Endodermal cell (in vitro differentiated cells): Measurements from ENCODE around the gene SLC36A2. TPM values are rescaled to one million over a fixed set of nuclear protein-coding genes. Genes with fewer than 3 reads are reported as not detected.

Experiments used
- DNase-seq: peaks from one replicate; pipeline ENCODE4 v3.0.0-alpha.2; 2017
- H3K27ac ChIP-seq: 2 replicates; pipeline ENCODE4 v1.5.1; 2013; ENCODE audit warnings: mild to moderate bottlenecking, low read depth, low read length, moderate library complexity
- H3K27me3 ChIP-seq: 2 replicates; pipeline ENCODE4 v1.6.1; 2013; ENCODE audit warnings: mild to moderate bottlenecking, low read length, moderate library complexity; ENCODE audit not compliant: insufficient read depth, control insufficient read depth, poor library complexity, severe bottlenecking
- H3K36me3 ChIP-seq: 2 replicates; pipeline ENCODE4 v1.7.0; 2013; ENCODE audit warnings: mild to moderate bottlenecking, low read length, moderate library complexity; ENCODE audit not compliant: control insufficient read depth, insufficient read depth
- H3K4me1 ChIP-seq: one replicate; pipeline ENCODE4 v1.7.0; 2013; ENCODE audit warnings: low read length; ENCODE audit not compliant: control insufficient read depth, insufficient read depth
- H3K4me3 ChIP-seq: 2 replicates; pipeline ENCODE4 v1.5.1; 2013; ENCODE audit warnings: mild to moderate bottlenecking, low read length, moderate library complexity
- H3K9ac ChIP-seq: 2 replicates; pipeline ENCODE4 v1.6.1; 2013; ENCODE audit warnings: mild to moderate bottlenecking, low read length, moderate library complexity; ENCODE audit not compliant: poor library complexity, severe bottlenecking; ENCODE audit errors: extremely low read depth
- H3K9me3 ChIP-seq: 2 replicates; pipeline ENCODE4 v1.6.1; 2013; ENCODE audit warnings: mild to moderate bottlenecking, low read length, moderate library complexity; ENCODE audit not compliant: control insufficient read depth
- H3K27ac Mint-ChIP-seq: 2 replicates; pipeline ENCODE4 v1.8.0; 2020; ENCODE audit warnings: mixed read lengths
- H3K27me3 Mint-ChIP-seq: 2 replicates; pipeline ENCODE4 v1.8.0; 2021; ENCODE audit warnings: mild to moderate bottlenecking, mixed read lengths; ENCODE audit not compliant: insufficient read depth
- H3K36me3 Mint-ChIP-seq: 2 replicates; pipeline ENCODE4 v1.8.0; 2020; ENCODE audit warnings: low read depth, mixed read lengths
- H3K4me1 Mint-ChIP-seq: 2 replicates; pipeline ENCODE4 v1.8.0; 2020; ENCODE audit warnings: mixed read lengths
- H3K4me3 Mint-ChIP-seq: 2 replicates; pipeline ENCODE4 v1.8.0; 2020; ENCODE audit warnings: mild to moderate bottlenecking, moderate library complexity, mixed read lengths
- H3K9me3 Mint-ChIP-seq: 2 replicates; pipeline ENCODE4 v1.8.0; 2020; ENCODE audit warnings: mild to moderate bottlenecking, mixed read lengths
- CTCF ChIP-seq: fragments of 200-600 bp; sonication (generic); conservative IDR thresholded peaks from 2 replicates; pipeline ENCODE4 v1.5.0; 2021; ENCODE audit warnings: antibody characterized with exemption, mild to moderate bottlenecking
- WGBS, 2 experiments: methylation state at CpG; one replicate each; pipeline versions ENCODE4 v1.1.5 to v1.1.7; 2013; ENCODE audit warnings: missing lambda C conversion rate in 2 of 2, mixed read lengths in 1 of 2; ENCODE audit not compliant: insufficient coverage in 1 of 2, insufficient read length in 1 of 2; 5-methylcytosine and 5-hydroxymethylcytosine counted together
- total RNA-seq, 2 donors: library from RNA; stranded (reverse); fragmentation: NEBNext Ultra II Directional in 1 of 2; extraction: Animal tissue kit (Norgen Biotek cat#: 25700) in 1 of 2; gene quantifications; 2 replicates in 1 of 2; 3 replicates in 1 of 2; pipeline ENCODE4 v1.2.1, GENCODE V29; 2021

Gene SLC36A2
- total RNA-seq, 2 donors from 2014 or later: 1.4 TPM; not detected in 1

GRCh38 chr5:151298063-151298855 is 49.1 kb downstream of the SLC36A2 start:
- Mint-ChIP-seq H3K9me3 (no peaks in the 10 kb centered on the region), H3K27me3 (peaks cover 2% of the 10 kb centered on the region), H3K27ac (no peak overlapping the region), H3K36me3 (no peaks in the 10 kb centered on the region), H3K4me1 (peaks cover 33% of the 10 kb centered on the region), H3K4me3 (no peak overlapping the region)
- Histone ChIP-seq H3K9ac (no peak overlapping the region), H3K27me3 (no peaks in the 10 kb centered on the region), H3K27ac (no peak overlapping the region), H3K4me1 (peaks cover 6% of the 10 kb centered on the region), H3K4me3 (no peak overlapping the region), H3K9me3 (no peaks in the 10 kb centered on the region), H3K36me3 (no peaks in the 10 kb centered on the region)
- DNase-seq: peak; percentile 64
- peak; percentile 66 for TF ChIP-seq CTCF
- 67 to 93% methylated on average over 1 to 6 of the region's 6 CpGs for WGBS, 2 experiments

- Mint-ChIP-seq H3K36me3 (no peaks in the 10 kb centered on the region), H3K27me3 (peaks cover 2% of the 10 kb centered on the region), H3K4me3 (no peak overlapping the region), H3K27ac (no peak overlapping the region), H3K4me1 (peaks cover 23% of the 10 kb centered on the region), H3K9me3 (no peaks in the 10 kb centered on the region)
- H3K4me1 ChIP-seq: no peaks in the 10 kb centered on the region
- no peak overlapping the region for H3K9ac ChIP-seq
- no peaks in the 10 kb centered on the region for H3K27me3 ChIP-seq
- TF ChIP-seq CTCF: no peak
- no peak for DNase-seq
- H3K36me3 ChIP-seq: no peaks in the 10 kb centered on the region
- H3K9me3 ChIP-seq: no peaks in the 10 kb centered on the region
- no peak overlapping the region for H3K27ac ChIP-seq
- no peak overlapping the region for H3K4me3 ChIP-seq
- WGBS, 2 experiments: 90 to 93% methylated on average over 2 of the region's 2 CpGs
These were observed 50.4 kb downstream of the SLC36A2 start for GRCh38 chr5:151296974-151297373.

- H3K4me3 ChIP-seq: no peak overlapping the region
- no peaks in the 10 kb centered on the region for H3K9me3 ChIP-seq
- DNase-seq: no peak
- H3K9me3 Mint-ChIP-seq: no peaks in the 10 kb centered on the region
- H3K27ac ChIP-seq: no peak overlapping the region
- H3K27ac Mint-ChIP-seq: no peak overlapping the region
- no peak for TF ChIP-seq CTCF
- no peaks in the 10 kb centered on the region for H3K4me1 ChIP-seq
- H3K36me3 Mint-ChIP-seq: no peaks in the 10 kb centered on the region
- WGBS, 2 experiments: 84% methylated on average over 1 of the region's 1 CpG; no CpG with 5 or more reads in 1 of the 2 experiments
- H3K4me3 Mint-ChIP-seq: no peak overlapping the region
- H3K9ac ChIP-seq: no peak overlapping the region
- H3K27me3 Mint-ChIP-seq: peaks cover 2% of the 10 kb centered on the region
- H3K27me3 ChIP-seq: no peaks in the 10 kb centered on the region
- peaks cover 20% of the 10 kb centered on the region for H3K4me1 Mint-ChIP-seq
- H3K36me3 ChIP-seq: no peaks in the 10 kb centered on the region
These were observed 50.9 kb downstream of the SLC36A2 start for GRCh38 chr5:151296478-151296830.
